Astrocyte (in vitro differentiated cells and primary cell): ENCODE measurements around the gene NPTN.

Source experiments
- EZH2 ChIP-seq: IDR thresholded peaks from 2 replicates; pipeline ENCODE4 v1.6.1; 2012; ENCODE audit warnings: mild to moderate bottlenecking, low read length, inconsistent platforms; ENCODE audit not compliant: insufficient read depth
- TF ChIP-seq, protein P1 (sequence below): IDR thresholded peaks from 2 replicates; pipeline ENCODE4 v1.5.1; 2011; ENCODE audit warnings: low read depth, mild to moderate bottlenecking, inconsistent platforms, low read length, moderate library complexity; ENCODE audit not compliant: insufficient read depth

DNA sequence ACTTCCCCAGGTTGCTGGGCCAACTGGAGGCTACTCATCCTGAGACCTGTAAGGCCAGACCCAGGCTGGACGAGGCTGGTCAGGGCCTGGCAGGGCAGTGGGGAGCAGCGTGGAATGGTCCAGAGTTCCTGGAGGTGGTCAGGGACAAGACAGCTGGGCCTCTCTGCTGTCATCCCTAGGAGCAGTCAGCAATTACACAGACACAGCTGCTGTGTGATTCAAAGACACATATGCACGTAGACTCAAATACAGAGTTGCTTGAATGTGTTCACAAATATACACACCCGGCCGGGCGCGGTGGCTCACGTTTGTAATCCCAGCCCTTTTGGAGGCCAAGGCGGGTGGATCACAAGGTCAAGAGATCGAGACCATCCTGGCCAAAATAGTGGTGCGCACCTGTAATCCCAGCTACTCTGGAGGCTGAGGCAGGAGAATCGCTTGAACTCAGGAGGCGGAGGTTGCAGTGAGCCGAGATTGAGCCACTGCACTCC is 49.5 kb upstream of the NPTN start:
- TF ChIP-seq, protein P1, sequence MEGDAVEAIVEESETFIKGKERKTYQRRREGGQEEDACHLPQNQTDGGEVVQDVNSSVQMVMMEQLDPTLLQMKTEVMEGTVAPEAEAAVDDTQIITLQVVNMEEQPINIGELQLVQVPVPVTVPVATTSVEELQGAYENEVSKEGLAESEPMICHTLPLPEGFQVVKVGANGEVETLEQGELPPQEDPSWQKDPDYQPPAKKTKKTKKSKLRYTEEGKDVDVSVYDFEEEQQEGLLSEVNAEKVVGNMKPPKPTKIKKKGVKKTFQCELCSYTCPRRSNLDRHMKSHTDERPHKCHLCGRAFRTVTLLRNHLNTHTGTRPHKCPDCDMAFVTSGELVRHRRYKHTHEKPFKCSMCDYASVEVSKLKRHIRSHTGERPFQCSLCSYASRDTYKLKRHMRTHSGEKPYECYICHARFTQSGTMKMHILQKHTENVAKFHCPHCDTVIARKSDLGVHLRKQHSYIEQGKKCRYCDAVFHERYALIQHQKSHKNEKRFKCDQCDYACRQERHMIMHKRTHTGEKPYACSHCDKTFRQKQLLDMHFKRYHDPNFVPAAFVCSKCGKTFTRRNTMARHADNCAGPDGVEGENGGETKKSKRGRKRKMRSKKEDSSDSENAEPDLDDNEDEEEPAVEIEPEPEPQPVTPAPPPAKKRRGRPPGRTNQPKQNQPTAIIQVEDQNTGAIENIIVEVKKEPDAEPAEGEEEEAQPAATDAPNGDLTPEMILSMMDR, result no peak
- no peak for TF ChIP-seq EZH2
